Adipose tissue (tissue), 3 donors: ENCODE results near the gene SLC22A15. TPM values are rescaled to one million over a fixed set of nuclear protein-coding genes. Genes with fewer than 3 reads are reported as not detected.

ENCODE experiments used
- H3K27ac ChIP-seq: one replicate; pipeline ENCODE4 v1.5.1; 2013; ENCODE audit warnings: low read depth, low read length
- WGBS, 3 donors: extraction: QIAGEN DNeasy Blood & Tissue Kit; methylation state at CpG; one replicate each; pipeline ENCODE4 v1.1.7; 2013; 5-methylcytosine and 5-hydroxymethylcytosine counted together
- polyA plus RNA-seq, 3 donors: library from polyadenylated mRNA; stranded (reverse); fragments of 200-250 nt; gene quantifications; one replicate each; pipeline ENCODE4 v1.2.3, GENCODE V29; 2013
- donor health status: healthy with polysubstance abuse.
- donor health status: Bipolar disorder and iron deficiency.
- donor health status: healthy.

SLC22A15 gene
- polyA plus RNA-seq, 3 donors, result 0.86 to 2.2 (median 1.6) TPM

GRCh38 chr1:116087628-116088027 is 111.3 kb downstream of the SLC22A15 start:
- H3K27ac ChIP-seq, result no peak overlapping the region

GRCh38 chr1:116089870-116090269 is 113.6 kb downstream of the SLC22A15 start:
- WGBS, 3 donors, result 91 to 92% (median 92%) methylated on average over 1 of the region's 1 CpG
- no peak overlapping the region for H3K27ac ChIP-seq

GRCh38 chr1:116091083-116091482 is 114.8 kb downstream of the SLC22A15 start:
- no peak overlapping the region for H3K27ac ChIP-seq
- WGBS, 3 donors, result 82 to 92% (median 87%) methylated on average over 1 of the region's 1 CpG

- 52 to 67% (median 60%) methylated on average over 3 of the region's 3 CpGs for WGBS, 3 donors
- no peak overlapping the region for H3K27ac ChIP-seq
These were observed 116.6 kb downstream of the SLC22A15 start for GRCh38 chr1:116092752-116093489.

- H3K27ac ChIP-seq, result no peak overlapping the region
These were observed 118.7 kb downstream of the SLC22A15 start for GRCh38 chr1:116095027-116095426.

GRCh38 chr1:116096013-116096618 is 119.8 kb downstream of the SLC22A15 start:
- WGBS, 3 donors, result 78 to 94% (median 81%) methylated on average over 1 of the region's 1 CpG
- no peak overlapping the region for H3K27ac ChIP-seq

- H3K27ac ChIP-seq, result no peak overlapping the region
- 88% methylated on average over 1 of the region's 1 CpG for WGBS, 3 donors
These were observed 121.3 kb downstream of the SLC22A15 start for GRCh38 chr1:116097626-116098025.

- 90 to 97% (median 90%) methylated on average over 4 of the region's 4 CpGs for WGBS, 3 donors
- H3K27ac ChIP-seq, result no peak overlapping the region
These were observed 123.1 kb downstream of the SLC22A15 start for GRCh38 chr1:116099379-116099778.

- 85 to 91% (median 89%) methylated on average over 2 of the region's 2 CpGs for WGBS, 3 donors
- no peak overlapping the region for H3K27ac ChIP-seq
These were observed 123.6 kb downstream of the SLC22A15 start for GRCh38 chr1:116099919-116100318.

GRCh38 chr1:116104667-116105066 is 128.4 kb downstream of the SLC22A15 start:
- no peak overlapping the region for H3K27ac ChIP-seq
- WGBS, 3 donors, result 68 to 82% (median 78%) methylated on average over 3 of the region's 3 CpGs

- 35 to 54% (median 53%) methylated on average over 2 of the region's 2 CpGs for WGBS, 3 donors
These were observed 129.7 kb downstream of the SLC22A15 start for GRCh38 chr1:116105996-116106395.

GRCh38 chr1:116106646-116107045 is 130.3 kb downstream of the SLC22A15 start:
- H3K27ac ChIP-seq, result no peak overlapping the region
- WGBS, 3 donors, result 89 to 93% (median 90%) methylated on average over 4 of the region's 4 CpGs

More at GRCh38 chr1:116105996-116106395, 129.7 kb downstream of the SLC22A15 start:
- H3K27ac ChIP-seq, result no peak overlapping the region

GRCh38 chr1:116107371-116107770 is 131.1 kb downstream of the SLC22A15 start:
- 85 to 93% (median 87%) methylated on average over 4 of the region's 4 CpGs for WGBS, 3 donors
- H3K27ac ChIP-seq, result no peak overlapping the region

GRCh38 chr1:116110567-116111523 is 134.5 kb downstream of the SLC22A15 start, which contains the start of gene MAB21L3:
TSS of gene MAB21L3 (plus strand) at chr1:116111399. CDS start at chr1:116112616, 1,217 bp downstream.
- 53 to 71% (median 62%) methylated on average over 12 of the region's 12 CpGs for WGBS, 3 donors
- H3K27ac ChIP-seq, result no peak within 1 kb of the TSS

- WGBS, 3 donors, result 48 to 68% (median 57%) methylated on average over 11 of the region's 11 CpGs
- H3K27ac ChIP-seq, result no peak overlapping the region
These were observed 135.3 kb downstream of the SLC22A15 start for GRCh38 chr1:116111524-116112021.

GRCh38 chr1:116112388-116113140 is 136.3 kb downstream of the SLC22A15 start:
- WGBS, 3 donors, result 74 to 84% (median 80%) methylated on average over 4 of the region's 4 CpGs
- no peak overlapping the region for H3K27ac ChIP-seq

- H3K27ac ChIP-seq, result no peak overlapping the region
- 73 to 89% (median 77%) methylated on average over 7 of the region's 7 CpGs for WGBS, 3 donors
These were observed 137.3 kb downstream of the SLC22A15 start for GRCh38 chr1:116113615-116114014.
